Loucy (cell line): ENCODE data around the gene ULBP2.
"Not testable (repeated sequence)": the region's sequence is repeated elsewhere in the genome, so short reads cannot be mapped to it uniquely, and the experiment has no call there.

Experiments
- EZH2phosphoT487 ChIP-seq: fragments of 200-600 bp; IDR thresholded peaks from 2 replicates; pipeline ENCODE4 v1.6.1; 2018; ENCODE audit warnings: antibody characterized with exemption, mild to moderate bottlenecking, moderate library complexity, borderline replicate concordance
- TF ChIP-seq, protein P1 (sequence below): fragments of 200-600 bp; sonication (generic); conservative IDR thresholded peaks from 2 replicates; pipeline ENCODE4 v1.5.1; 2014; ENCODE audit warnings: mild to moderate bottlenecking, antibody characterized with exemption, low read length

DNA sequence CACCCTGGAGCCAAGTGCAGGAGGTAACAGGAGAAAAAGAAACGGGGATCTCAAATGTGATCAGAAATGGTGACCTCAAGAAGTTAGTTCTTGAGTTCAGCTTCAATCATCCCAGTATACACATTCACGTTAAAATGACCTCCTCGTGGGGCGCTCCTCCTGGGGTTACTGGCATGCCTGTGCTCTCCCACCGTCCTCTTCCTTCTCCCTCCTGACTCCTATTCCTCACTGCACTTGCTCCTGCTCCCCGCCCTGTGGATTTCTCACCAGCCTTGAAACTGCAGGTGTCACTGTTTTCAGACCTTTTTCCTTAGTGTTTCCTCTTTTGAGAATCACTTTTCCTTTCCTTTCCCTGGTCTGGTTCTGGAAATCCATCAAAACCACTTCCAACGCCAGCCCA lies 4.8 kb downstream of the ULBP2 start:
- TF ChIP-seq, protein P1, sequence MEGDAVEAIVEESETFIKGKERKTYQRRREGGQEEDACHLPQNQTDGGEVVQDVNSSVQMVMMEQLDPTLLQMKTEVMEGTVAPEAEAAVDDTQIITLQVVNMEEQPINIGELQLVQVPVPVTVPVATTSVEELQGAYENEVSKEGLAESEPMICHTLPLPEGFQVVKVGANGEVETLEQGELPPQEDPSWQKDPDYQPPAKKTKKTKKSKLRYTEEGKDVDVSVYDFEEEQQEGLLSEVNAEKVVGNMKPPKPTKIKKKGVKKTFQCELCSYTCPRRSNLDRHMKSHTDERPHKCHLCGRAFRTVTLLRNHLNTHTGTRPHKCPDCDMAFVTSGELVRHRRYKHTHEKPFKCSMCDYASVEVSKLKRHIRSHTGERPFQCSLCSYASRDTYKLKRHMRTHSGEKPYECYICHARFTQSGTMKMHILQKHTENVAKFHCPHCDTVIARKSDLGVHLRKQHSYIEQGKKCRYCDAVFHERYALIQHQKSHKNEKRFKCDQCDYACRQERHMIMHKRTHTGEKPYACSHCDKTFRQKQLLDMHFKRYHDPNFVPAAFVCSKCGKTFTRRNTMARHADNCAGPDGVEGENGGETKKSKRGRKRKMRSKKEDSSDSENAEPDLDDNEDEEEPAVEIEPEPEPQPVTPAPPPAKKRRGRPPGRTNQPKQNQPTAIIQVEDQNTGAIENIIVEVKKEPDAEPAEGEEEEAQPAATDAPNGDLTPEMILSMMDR, result not testable (repeated sequence)
- TF ChIP-seq EZH2phosphoT487, result not testable (repeated sequence)
